DND-41 (cell line): ENCODE results near the gene TBC1D9.

Source experiments
- EZH2 ChIP-seq: IDR thresholded peaks from 3 replicates; pipeline ENCODE4 v1.6.1; 2012; ENCODE audit warnings: borderline replicate concordance, low read depth, mild to moderate bottlenecking, moderate library complexity, low read length, inconsistent platforms; ENCODE audit not compliant: severe bottlenecking
- TF ChIP-seq, protein P1 (sequence below): IDR thresholded peaks from 2 replicates; pipeline ENCODE4 v1.5.1; 2012; ENCODE audit warnings: borderline replicate concordance, low read length, moderate library complexity, mild to moderate bottlenecking; ENCODE audit not compliant: poor library complexity, severe bottlenecking; ENCODE audit errors: extremely low read depth

DNA sequence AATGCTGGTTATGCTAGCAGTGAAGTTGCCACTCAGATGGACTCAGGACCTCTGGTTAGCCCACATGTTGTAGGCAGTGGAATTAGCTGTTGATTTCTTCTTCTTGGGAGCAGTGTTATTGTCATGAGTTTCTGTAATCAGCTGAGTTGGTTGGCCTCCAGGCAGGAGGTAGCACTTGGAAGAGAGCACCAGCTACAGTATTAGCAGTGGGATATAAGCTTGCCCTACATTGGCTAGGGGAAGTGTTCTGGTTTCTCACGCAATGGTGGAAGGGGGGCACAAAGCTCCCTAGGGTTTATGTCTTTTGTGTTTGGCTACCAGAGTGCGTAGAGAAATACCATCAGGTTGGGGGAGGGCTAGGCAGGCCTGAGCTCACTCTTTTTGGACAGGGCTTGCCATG, 153.5 kb downstream of the TBC1D9 start:
- TF ChIP-seq, protein P1, sequence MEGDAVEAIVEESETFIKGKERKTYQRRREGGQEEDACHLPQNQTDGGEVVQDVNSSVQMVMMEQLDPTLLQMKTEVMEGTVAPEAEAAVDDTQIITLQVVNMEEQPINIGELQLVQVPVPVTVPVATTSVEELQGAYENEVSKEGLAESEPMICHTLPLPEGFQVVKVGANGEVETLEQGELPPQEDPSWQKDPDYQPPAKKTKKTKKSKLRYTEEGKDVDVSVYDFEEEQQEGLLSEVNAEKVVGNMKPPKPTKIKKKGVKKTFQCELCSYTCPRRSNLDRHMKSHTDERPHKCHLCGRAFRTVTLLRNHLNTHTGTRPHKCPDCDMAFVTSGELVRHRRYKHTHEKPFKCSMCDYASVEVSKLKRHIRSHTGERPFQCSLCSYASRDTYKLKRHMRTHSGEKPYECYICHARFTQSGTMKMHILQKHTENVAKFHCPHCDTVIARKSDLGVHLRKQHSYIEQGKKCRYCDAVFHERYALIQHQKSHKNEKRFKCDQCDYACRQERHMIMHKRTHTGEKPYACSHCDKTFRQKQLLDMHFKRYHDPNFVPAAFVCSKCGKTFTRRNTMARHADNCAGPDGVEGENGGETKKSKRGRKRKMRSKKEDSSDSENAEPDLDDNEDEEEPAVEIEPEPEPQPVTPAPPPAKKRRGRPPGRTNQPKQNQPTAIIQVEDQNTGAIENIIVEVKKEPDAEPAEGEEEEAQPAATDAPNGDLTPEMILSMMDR, result no peak
- no peak for TF ChIP-seq EZH2
